OCI-LY1 (cell line): ENCODE results near the gene ELK3.
A peak's percentile ranks its signal among the peaks of the same experiment; 100 is the strongest.

ENCODE experiments used
- H2AFZ ChIP-seq: fragments of 200-600 bp; sonication (generic), shearing (Covaris generic); 2 replicates; pipeline ENCODE4 v1.6.0; 2014; ENCODE audit warnings: antibody characterized with exemption, mild to moderate bottlenecking, low read length
- H3F3A ChIP-seq: fragments of 200-600 bp; sonication (generic), shearing (Covaris generic); 2 replicates; pipeline ENCODE4 v1.6.0; 2014; ENCODE audit warnings: mild to moderate bottlenecking, antibody characterized with exemption, low read length, moderate library complexity; ENCODE audit not compliant: insufficient read depth
- H3K27ac ChIP-seq: fragments of 200-600 bp; sonication (generic); 2 replicates; pipeline ENCODE4 v1.5.1; 2014; ENCODE audit warnings: low read length, mixed run types, mild to moderate bottlenecking, low read depth; ENCODE audit not compliant: poor library complexity, severe bottlenecking
- H3K27me3 ChIP-seq: fragments of 200-600 bp; sonication (generic); 2 replicates; pipeline ENCODE4 v1.6.0; 2014; ENCODE audit warnings: antibody characterized with exemption, mild to moderate bottlenecking, low read length, moderate library complexity; ENCODE audit not compliant: insufficient read depth
- H3K36me3 ChIP-seq: fragments of 200-600 bp; sonication (generic); 2 replicates; pipeline ENCODE4 v1.6.1; 2014; ENCODE audit warnings: mild to moderate bottlenecking, antibody characterized with exemption, low read length, moderate library complexity, mixed read lengths; ENCODE audit not compliant: insufficient read depth
- H3K4me1 ChIP-seq: fragments of 200-600 bp; sonication (generic); 2 replicates; pipeline ENCODE4 v1.5.1; 2014; ENCODE audit warnings: mild to moderate bottlenecking, low read length, moderate library complexity; ENCODE audit not compliant: insufficient read depth, severe bottlenecking
- H3K4me2 ChIP-seq: fragments of 200-600 bp; sonication (generic), shearing (Covaris generic); 2 replicates; pipeline ENCODE4 v1.6.1; 2014; ENCODE audit warnings: low read length
- H3K4me3 ChIP-seq: fragments of 200-600 bp; sonication (generic); 2 replicates; pipeline ENCODE4 v1.5.1; 2014; ENCODE audit warnings: low read length, low read depth, mild to moderate bottlenecking, mixed read lengths; ENCODE audit not compliant: poor library complexity, severe bottlenecking
- H3K79me2 ChIP-seq: fragments of 200-600 bp; shearing (Covaris generic); 2 replicates; pipeline ENCODE4 v1.6.1; 2016; ENCODE audit warnings: mixed run types, low read length, mixed read lengths; ENCODE audit not compliant: insufficient read depth
- H3K9ac ChIP-seq: fragments of 200-600 bp; sonication (generic), shearing (Covaris generic); 2 replicates; pipeline ENCODE4 v1.6.1; 2014; ENCODE audit warnings: mild to moderate bottlenecking, low read length, mixed read lengths
- H3K9me2 ChIP-seq: fragments of 200-600 bp; sonication (generic), shearing (Covaris generic); 2 replicates; pipeline ENCODE4 v1.6.1; 2014; ENCODE audit warnings: low read depth, mild to moderate bottlenecking, low read length, mixed read lengths
- H3K9me3 ChIP-seq: fragments of 200-600 bp; shearing (Covaris generic); 2 replicates; pipeline ENCODE4 v1.6.1; 2014; ENCODE audit warnings: low read length, mixed read lengths
- H4K20me1 ChIP-seq: fragments of 200-600 bp; sonication (generic), shearing (Covaris generic); 2 replicates; pipeline ENCODE4 v1.6.0; 2016; ENCODE audit warnings: mild to moderate bottlenecking, low read length; ENCODE audit not compliant: insufficient read depth
- EZH2 ChIP-seq: fragments of 200-600 bp; sonication (generic), shearing (Covaris generic); IDR thresholded peaks from 2 replicates; pipeline ENCODE4 v1.8.0; 2017; ENCODE audit warnings: borderline replicate concordance, mixed run types, mild to moderate bottlenecking, antibody characterized with exemption, low read length, moderate library complexity, mixed read lengths
- TF ChIP-seq, protein P1 (sequence below): fragments of 200-600 bp; sonication (generic), shearing (Covaris generic); IDR thresholded peaks from 2 replicates; pipeline ENCODE4 v1.5.1; 2017; ENCODE audit warnings: mild to moderate bottlenecking, antibody characterized with exemption, low read length, moderate library complexity, mixed read lengths

ELK3 gene

GRCh38 chr12:96193725-96194575 lies at the start of gene ELK3:
Gene ELK3 (plus strand): TSS chr12:96194375.
- peak within 1 kb of the TSS; percentile 68; the same call in 1 of the 2 replicates for H3K9ac ChIP-seq
- no peaks in the 10 kb centered on the region for H3F3A ChIP-seq
- peak within 1 kb of the TSS; percentile 98 for H3K4me2 ChIP-seq
- no peaks in the 10 kb centered on the region for H3K79me2 ChIP-seq
- no peak within 1 kb of the TSS for H2AFZ ChIP-seq
- no peaks in the 10 kb centered on the region for H3K36me3 ChIP-seq
- no peak within 1 kb of the TSS for H3K27ac ChIP-seq
- peaks cover 7% of the 10 kb centered on the region for H3K4me1 ChIP-seq
- TF ChIP-seq, protein P1, sequence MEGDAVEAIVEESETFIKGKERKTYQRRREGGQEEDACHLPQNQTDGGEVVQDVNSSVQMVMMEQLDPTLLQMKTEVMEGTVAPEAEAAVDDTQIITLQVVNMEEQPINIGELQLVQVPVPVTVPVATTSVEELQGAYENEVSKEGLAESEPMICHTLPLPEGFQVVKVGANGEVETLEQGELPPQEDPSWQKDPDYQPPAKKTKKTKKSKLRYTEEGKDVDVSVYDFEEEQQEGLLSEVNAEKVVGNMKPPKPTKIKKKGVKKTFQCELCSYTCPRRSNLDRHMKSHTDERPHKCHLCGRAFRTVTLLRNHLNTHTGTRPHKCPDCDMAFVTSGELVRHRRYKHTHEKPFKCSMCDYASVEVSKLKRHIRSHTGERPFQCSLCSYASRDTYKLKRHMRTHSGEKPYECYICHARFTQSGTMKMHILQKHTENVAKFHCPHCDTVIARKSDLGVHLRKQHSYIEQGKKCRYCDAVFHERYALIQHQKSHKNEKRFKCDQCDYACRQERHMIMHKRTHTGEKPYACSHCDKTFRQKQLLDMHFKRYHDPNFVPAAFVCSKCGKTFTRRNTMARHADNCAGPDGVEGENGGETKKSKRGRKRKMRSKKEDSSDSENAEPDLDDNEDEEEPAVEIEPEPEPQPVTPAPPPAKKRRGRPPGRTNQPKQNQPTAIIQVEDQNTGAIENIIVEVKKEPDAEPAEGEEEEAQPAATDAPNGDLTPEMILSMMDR: no peak
- TF ChIP-seq EZH2: no peak
- no peaks in the 10 kb centered on the region for H3K9me2 ChIP-seq
- no peaks in the 10 kb centered on the region for H3K9me3 ChIP-seq
- H4K20me1 ChIP-seq: no peaks in the 10 kb centered on the region
- H3K4me3 ChIP-seq: peak within 1 kb of the TSS; percentile 76
- peaks cover 4% of the 10 kb centered on the region for H3K27me3 ChIP-seq

- TF ChIP-seq, protein P1: no peak
- no peak for TF ChIP-seq EZH2
- H3K27me3 ChIP-seq: no peaks in the 10 kb centered on the region
- no peaks in the 10 kb centered on the region for H4K20me1 ChIP-seq
These were observed 47.4 kb upstream of the ELK3 start for GRCh38 chr12:96146747-96147146.

GRCh38 chr12:96150442-96150841 lies 43.7 kb upstream of the ELK3 start:
- Histone ChIP-seq H3F3A (no peaks in the 10 kb centered on the region), H3K27ac (no peak overlapping the region), H2AFZ (no peak overlapping the region), H4K20me1 (no peaks in the 10 kb centered on the region), H3K27me3 (no peaks in the 10 kb centered on the region), H3K79me2 (no peaks in the 10 kb centered on the region), H3K9me2 (no peaks in the 10 kb centered on the region), H3K4me3 (no peak overlapping the region), H3K36me3 (no peaks in the 10 kb centered on the region), H3K9me3 (no peaks in the 10 kb centered on the region), H3K4me2 (no peak overlapping the region), H3K4me1 (no peaks in the 10 kb centered on the region), H3K9ac (no peak overlapping the region)
- TF ChIP-seq EZH2: no peak
- TF ChIP-seq, protein P1: no peak

More at GRCh38 chr12:96146747-96147146, 47.4 kb upstream of the ELK3 start:
- Histone ChIP-seq H3K36me3 (no peaks in the 10 kb centered on the region), H3K79me2 (no peaks in the 10 kb centered on the region), H3K27ac (no peak overlapping the region), H3K4me3 (no peak overlapping the region), H3K4me1 (peaks cover 7% of the 10 kb centered on the region), H3K9me3 (no peaks in the 10 kb centered on the region), H2AFZ (no peak overlapping the region), H3K9me2 (no peaks in the 10 kb centered on the region), H3K4me2 (no peak overlapping the region), H3K9ac (no peak overlapping the region), H3F3A (no peaks in the 10 kb centered on the region)
